OCI-LY1 (cell line): ENCODE results near the gene SMAD1.

Experiments used
- EZH2 ChIP-seq: fragments of 200-600 bp; sonication (generic), shearing (Covaris generic); IDR thresholded peaks from 2 replicates; pipeline ENCODE4 v1.8.0; 2017; ENCODE audit warnings: borderline replicate concordance, mixed run types, mild to moderate bottlenecking, antibody characterized with exemption, low read length, moderate library complexity, mixed read lengths
- TF ChIP-seq, protein P1 (sequence below): fragments of 200-600 bp; sonication (generic), shearing (Covaris generic); IDR thresholded peaks from 2 replicates; pipeline ENCODE4 v1.5.1; 2017; ENCODE audit warnings: mild to moderate bottlenecking, antibody characterized with exemption, low read length, moderate library complexity, mixed read lengths

DNA sequence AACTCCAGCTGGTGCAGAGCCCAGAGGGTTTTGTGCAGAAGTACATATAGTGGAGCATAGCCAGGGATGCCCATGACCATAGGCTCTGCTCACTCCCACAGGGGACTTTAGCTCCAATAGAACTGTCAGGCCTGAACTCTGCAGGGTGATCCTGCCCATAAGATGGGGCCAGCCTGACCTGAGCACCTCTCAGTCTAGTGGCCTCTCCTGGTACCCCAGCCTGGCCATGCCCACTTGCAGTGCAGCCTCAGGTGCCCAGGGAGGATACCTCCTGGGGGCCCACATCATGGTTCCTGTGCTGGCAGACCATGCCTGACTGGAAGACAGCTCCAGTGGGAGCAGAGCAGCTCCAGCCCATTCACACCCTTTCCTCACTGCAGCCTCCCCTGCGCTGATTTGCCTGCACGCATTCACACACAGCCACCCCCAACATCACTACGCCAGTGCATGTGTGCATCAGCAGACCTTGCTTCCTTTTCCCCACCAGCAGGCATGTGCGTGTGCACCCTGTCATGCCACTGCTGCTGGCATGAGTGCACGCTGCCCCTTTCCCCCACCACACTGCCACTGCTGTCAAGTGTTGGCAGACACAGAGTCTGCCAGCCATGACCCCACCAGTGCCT, 84.5 kb downstream of the SMAD1 start:
- TF ChIP-seq, protein P1, sequence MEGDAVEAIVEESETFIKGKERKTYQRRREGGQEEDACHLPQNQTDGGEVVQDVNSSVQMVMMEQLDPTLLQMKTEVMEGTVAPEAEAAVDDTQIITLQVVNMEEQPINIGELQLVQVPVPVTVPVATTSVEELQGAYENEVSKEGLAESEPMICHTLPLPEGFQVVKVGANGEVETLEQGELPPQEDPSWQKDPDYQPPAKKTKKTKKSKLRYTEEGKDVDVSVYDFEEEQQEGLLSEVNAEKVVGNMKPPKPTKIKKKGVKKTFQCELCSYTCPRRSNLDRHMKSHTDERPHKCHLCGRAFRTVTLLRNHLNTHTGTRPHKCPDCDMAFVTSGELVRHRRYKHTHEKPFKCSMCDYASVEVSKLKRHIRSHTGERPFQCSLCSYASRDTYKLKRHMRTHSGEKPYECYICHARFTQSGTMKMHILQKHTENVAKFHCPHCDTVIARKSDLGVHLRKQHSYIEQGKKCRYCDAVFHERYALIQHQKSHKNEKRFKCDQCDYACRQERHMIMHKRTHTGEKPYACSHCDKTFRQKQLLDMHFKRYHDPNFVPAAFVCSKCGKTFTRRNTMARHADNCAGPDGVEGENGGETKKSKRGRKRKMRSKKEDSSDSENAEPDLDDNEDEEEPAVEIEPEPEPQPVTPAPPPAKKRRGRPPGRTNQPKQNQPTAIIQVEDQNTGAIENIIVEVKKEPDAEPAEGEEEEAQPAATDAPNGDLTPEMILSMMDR: no peak
- no peak for TF ChIP-seq EZH2
